Kidney (tissue), 14 donors: ENCODE data around the gene TMEM236. TPM values are rescaled to one million over a fixed set of nuclear protein-coding genes. Genes with fewer than 3 reads are reported as not detected.

ENCODE experiments used
- DNase-seq, 5 donors: peaks; one replicate each; pipeline ENCODE4 v3.0.0-alpha.2; 2013 to 2020
- FAIRE-seq: peaks from 2 replicates; lab custom pipeline; 2012; peaks lifted over from hg19 to GRCh38; lab: Jason Lieb, UNC
- H3K27ac ChIP-seq, 2 donors: one replicate each; pipeline ENCODE4 v1.7.0; 2013; ENCODE audit warnings: low read depth in 2 of 2, low read length in 2 of 2, inconsistent platforms in 1 of 2
- H3K27me3 ChIP-seq: one replicate; pipeline ENCODE4 v1.7.1; 2013; ENCODE audit warnings: low read length, inconsistent platforms; ENCODE audit not compliant: control insufficient read depth, insufficient read depth
- H3K36me3 ChIP-seq, 3 donors: one replicate each; pipeline versions ENCODE4 v1.7.0 to v1.7.1; 2013; ENCODE audit warnings: low read length in 3 of 3, control low read depth in 1 of 3, inconsistent platforms in 1 of 3; ENCODE audit not compliant: insufficient read depth in 3 of 3, control insufficient read depth in 2 of 3
- H3K4me1 ChIP-seq, 3 donors: one replicate each; pipeline versions ENCODE4 v1.7.0 to v1.7.1; 2013; ENCODE audit warnings: low read length in 3 of 3, inconsistent platforms in 1 of 3, low read depth in 1 of 3; ENCODE audit not compliant: control insufficient read depth in 2 of 3, insufficient read depth in 2 of 3
- H3K4me3 ChIP-seq, 3 donors: one replicate each; pipeline versions ENCODE4 v1.7.0 to v1.8.1; 2013; ENCODE audit warnings: low read length in 3 of 3, control low read depth in 1 of 3, inconsistent platforms in 1 of 3
- H3K9ac ChIP-seq, 3 donors: one replicate each; pipeline versions ENCODE4 v1.7.0 to v1.7.1; 2013; ENCODE audit warnings: low read length in 3 of 3, control low read depth in 1 of 3, inconsistent platforms in 1 of 3
- H3K9me3 ChIP-seq, 3 donors: one replicate each; pipeline versions ENCODE4 v1.7.0 to v1.7.1; 2013; ENCODE audit warnings: low read length in 3 of 3, control low read depth in 1 of 3, inconsistent platforms in 1 of 3; ENCODE audit not compliant: control insufficient read depth in 2 of 3, insufficient read depth in 1 of 3
- CTCF ChIP-seq: IDR thresholded peaks from 3 replicates; pipeline ENCODE4 v1.5.1; 2012; ENCODE audit warnings: mild to moderate bottlenecking, moderate library complexity, borderline replicate concordance; ENCODE audit not compliant: insufficient read depth; ENCODE audit errors: extremely low read depth
- intact Hi-C: fragments of 100-400 bp; cut with DNase I; formaldehyde crosslinking; loops from one replicate; pipeline ENCODE4 v1.11.1; 2022
- polyA plus RNA-seq: library from polyadenylated mRNA; stranded (reverse); fragments of 350-450 nt; fragmentation: Illumina TruSeq; extraction: RNeasy Lipid Tissue Mini Kit (QIAGEN cat#74804); gene quantifications from one replicate; pipeline ENCODE4 v1.2.3, GENCODE V29; 2014; ENCODE audit warnings: low read depth, low replicate concordance; ENCODE audit not compliant: insufficient read depth
- total RNA-seq: library from RNA; stranded (reverse); fragmentation: NEBNext Ultra II Directional; extraction: Animal tissue kit (Norgen Biotek cat#: 25700); gene quantifications from one replicate; pipeline ENCODE4 v1.2.1, GENCODE V29; 2021
- donor health status: control.
- donor health status: control.
- donor health status: control.
- donor health status: control.
- donor health status: control.
- donor health status: DM: yes; HTN: yes; CAD: no.
- donor health status: Normal renal cell carcinoma (clear cell type).

Gene TMEM236
- total and polyA plus RNA-seq, 2 donors from 2014 or later, result 0.09 to 1.9 TPM

GRCh38 chr10:17817790-17818189 lies 65.8 kb downstream of the TMEM236 start:
- no peak overlapping the region for H3K27ac ChIP-seq
- H3K27me3 ChIP-seq, result no peaks in the 10 kb centered on the region
- no peak for TF ChIP-seq CTCF
- intact Hi-C loops, result no loop called here
- no peaks in the 10 kb centered on the region for H3K4me1 ChIP-seq
- DNase-seq (no peak), FAIRE-seq (no peak)
- no peaks in the 10 kb centered on the region for H3K9me3 ChIP-seq
- no peak overlapping the region for H3K9ac ChIP-seq
- H3K4me3 ChIP-seq, result no peak overlapping the region
- H3K36me3 ChIP-seq, result no peaks in the 10 kb centered on the region

DNA sequence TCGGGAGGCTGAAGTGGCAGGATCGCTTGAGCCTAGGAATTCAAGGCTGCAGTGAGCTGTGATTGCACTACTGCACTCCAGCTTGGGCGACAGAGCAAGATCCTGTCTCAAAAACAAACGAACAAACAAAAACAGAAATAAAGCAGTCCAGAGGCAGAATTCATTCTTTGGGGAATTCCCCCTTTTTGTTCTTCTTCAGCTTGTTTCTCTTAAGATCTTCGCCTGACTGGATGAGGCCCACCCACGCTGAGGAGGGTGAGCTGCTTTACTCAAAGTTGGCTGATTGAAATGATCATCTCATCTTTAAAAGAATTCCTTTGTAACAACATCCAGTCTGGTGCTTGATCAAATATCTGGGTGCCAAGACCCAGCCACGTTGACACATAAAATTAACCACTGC lies 67.8 kb downstream of the TMEM236 start:
- intact Hi-C loops, result no loop called here
- no peak for TF ChIP-seq CTCF

GRCh38 chr10:17820943-17821342 lies 68.9 kb downstream of the TMEM236 start:
- H3K27ac ChIP-seq, result no peak overlapping the region
- intact Hi-C loops, result no loop called here
- no peaks in the 10 kb centered on the region for H3K36me3 ChIP-seq
- no peaks in the 10 kb centered on the region for H3K9me3 ChIP-seq
- H3K4me3 ChIP-seq, result no peak overlapping the region
- FAIRE-seq (no peak), DNase-seq (no peak)
- no peaks in the 10 kb centered on the region for H3K27me3 ChIP-seq
- no peaks in the 10 kb centered on the region for H3K4me1 ChIP-seq
- H3K9ac ChIP-seq, result no peak overlapping the region
- no peak for TF ChIP-seq CTCF

More for the DNA sequence above, 67.8 kb downstream of the TMEM236 start:
- Histone ChIP-seq H3K36me3 (no peaks in the 10 kb centered on the region), H3K4me3 (no peak overlapping the region), H3K9me3 (no peaks in the 10 kb centered on the region), H3K9ac (no peak overlapping the region), H3K4me1 (no peaks in the 10 kb centered on the region), H3K27ac (no peak overlapping the region), H3K27me3 (no peaks in the 10 kb centered on the region)
- DNase-seq (no peak), FAIRE-seq (no peak)

GRCh38 chr10:17821893-17822292 lies 69.9 kb downstream of the TMEM236 start:
- no peak for TF ChIP-seq CTCF
- no peak overlapping the region for H3K9ac ChIP-seq

More at GRCh38 chr10:17821893-17822292, 69.9 kb downstream of the TMEM236 start:
- Histone ChIP-seq H3K27me3 (no peaks in the 10 kb centered on the region), H3K27ac (no peak overlapping the region), H3K9me3 (no peaks in the 10 kb centered on the region), H3K4me1 (no peaks in the 10 kb centered on the region), H3K4me3 (no peak overlapping the region), H3K36me3 (no peaks in the 10 kb centered on the region)
- no peak for DNase-seq
- intact Hi-C loops, result no loop called here
- peak; percentile 42 for FAIRE-seq
